Measurements from ENCODE around the gene SOX18.
"Not testable (repeated sequence)": the region's sequence is repeated elsewhere in the genome, so short reads cannot be mapped to it uniquely, and the experiment has no call there.

SOX18 gene

GRCh38 chr20:64015635-64016034, 33.8 kb downstream of the SOX18 start:
- no peak for DNase-seq

GRCh38 chr20:64012385-64013154, 36.9 kb downstream of the SOX18 start:
- not testable (repeated sequence) for DNase-seq

DNA sequence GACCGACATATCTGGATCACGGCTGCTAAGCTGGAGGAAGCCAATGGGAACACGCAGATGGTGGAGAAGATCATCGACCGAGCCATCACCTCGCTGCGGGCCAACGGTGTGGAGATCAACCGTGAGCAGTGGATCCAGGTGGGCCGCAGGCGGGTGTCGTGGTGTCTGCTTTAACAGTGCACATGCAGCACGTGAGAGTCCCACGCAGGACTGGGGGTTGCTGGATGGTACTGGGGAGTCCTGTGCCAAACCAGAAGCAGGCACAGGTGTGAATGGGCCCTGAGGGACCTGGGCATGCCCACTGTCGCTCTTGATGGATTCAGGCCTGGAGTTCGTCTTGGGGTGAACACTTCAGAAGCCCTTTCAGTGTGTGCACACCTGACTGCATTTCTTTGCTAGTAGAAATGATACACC, 38.1 kb downstream of the SOX18 start:
- DNase-seq: no peak

GRCh38 chr20:64010711-64011237, 38.7 kb downstream of the SOX18 start:
- DNase-seq: no peak

DNA sequence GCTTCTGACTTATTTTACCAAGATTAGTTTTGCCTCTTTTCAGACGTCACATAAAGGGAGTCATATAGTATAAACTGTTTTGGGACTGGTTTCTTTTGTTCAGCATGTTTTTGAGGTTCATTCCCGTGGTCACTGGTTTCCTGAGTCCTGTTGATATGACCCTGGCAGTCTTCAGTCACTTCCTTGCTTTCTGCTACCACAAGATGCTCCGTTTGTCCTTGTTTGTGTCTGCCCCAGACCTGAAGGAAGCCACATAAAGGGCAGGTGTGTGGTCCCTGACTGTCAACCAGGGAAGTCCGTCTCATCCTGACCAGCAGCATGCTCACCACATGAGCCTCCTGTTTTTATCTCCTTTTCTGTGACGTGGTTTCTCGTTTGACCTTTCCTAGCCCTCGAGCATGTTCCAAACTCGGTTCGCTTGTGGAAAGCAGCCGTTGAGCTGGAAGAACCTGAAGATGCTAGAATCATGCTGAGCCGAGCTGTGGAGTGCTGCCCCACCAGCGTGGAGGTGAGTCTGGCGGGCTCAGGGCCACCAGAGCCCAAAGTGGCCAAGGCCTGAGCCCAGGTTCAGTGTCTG, 39.5 kb downstream of the SOX18 start:
- no peak for DNase-seq

DNA sequence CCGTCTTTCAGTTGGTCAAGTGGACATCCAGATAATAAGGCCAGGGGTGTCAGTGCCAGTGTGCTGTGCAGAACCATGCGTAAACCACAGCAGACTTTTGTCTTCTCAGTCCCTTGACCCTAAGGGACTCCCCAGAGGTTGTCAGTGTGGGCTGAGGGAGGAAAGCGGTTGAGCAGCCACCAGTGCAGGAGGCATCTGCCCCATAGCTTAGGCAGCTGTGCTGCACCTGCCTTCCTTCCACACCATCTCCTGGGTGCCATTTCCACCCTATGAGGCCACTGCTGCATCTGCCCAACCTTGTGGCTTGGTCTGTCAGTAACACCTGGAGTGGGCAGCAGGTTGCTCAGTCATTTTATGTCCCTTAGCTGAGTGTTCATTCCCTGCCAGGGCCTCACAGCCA, 42.5 kb downstream of the SOX18 start:
- no peak for DNase-seq

DNA sequence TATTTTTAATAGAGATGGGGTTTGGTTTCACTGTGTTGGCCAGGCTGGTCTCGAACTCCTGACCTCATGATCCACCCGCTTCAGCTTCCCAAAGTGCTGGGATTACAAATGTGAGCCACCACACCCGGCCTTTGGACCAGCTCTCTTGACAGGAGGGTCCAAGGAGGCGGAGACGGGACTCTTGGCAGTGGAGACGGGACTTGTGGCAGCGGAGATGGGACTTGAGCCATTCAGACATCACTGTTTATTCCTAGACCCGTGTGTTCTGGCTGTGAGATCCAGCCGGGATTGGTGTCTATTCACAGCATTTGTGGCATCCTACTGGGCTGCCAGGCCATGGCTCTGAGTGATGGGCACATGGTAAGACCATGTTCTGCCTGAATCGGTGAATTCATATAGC, 42.9 kb downstream of the SOX18 start:
- no peak for DNase-seq

GRCh38 chr20:64005394-64005793, 44.0 kb downstream of the SOX18 start:
- no peak for DNase-seq

GRCh38 chr20:64003960-64004725, 45.3 kb downstream of the SOX18 start:
- DNase-seq: no peak

DNA sequence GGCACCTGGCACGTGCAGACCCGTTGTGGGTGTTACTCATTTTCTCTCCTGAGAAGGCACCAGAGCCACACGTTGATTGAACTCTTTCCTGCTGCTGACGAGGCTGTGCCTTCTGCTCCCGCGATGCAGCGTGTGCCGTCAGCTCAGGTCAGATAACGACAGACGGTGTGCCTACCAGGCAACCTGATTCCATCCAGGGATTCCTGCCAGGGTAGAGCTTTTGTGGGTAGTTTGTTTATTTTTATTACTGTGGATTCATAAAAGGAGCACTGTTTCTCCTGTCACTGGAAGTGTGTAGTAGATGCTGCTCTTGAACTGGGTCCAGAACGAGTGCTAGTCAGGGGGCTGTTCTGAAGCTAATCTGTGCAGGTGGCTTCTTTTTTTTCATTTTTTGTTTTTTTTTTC, 47.8 kb downstream of the SOX18 start:
- DNase-seq: peak; percentile 93

GRCh38 chr20:64000906-64001305, 48.5 kb downstream of the SOX18 start:
- DNase-seq: peak; percentile 40

All from DMS 273 treated with DMSO at 0.1 percent for 48 hours (cell line).